GM23338 (cell line): ENCODE data around the gene RNGTT. TPM values are rescaled to one million over a fixed set of nuclear protein-coding genes. Genes with fewer than 3 reads are reported as not detected.

Source experiments
- ATAC-seq: fragments of 200-7000 bp; cut with Tn5 transposase; 3 replicates; pipeline ENCODE4 v1.9.1; 2020
- DNase-seq: peaks from one replicate; pipeline ENCODE4 v3.0.0-alpha.2; 2015; ENCODE audit warnings: low spot score
- H2AFZ ChIP-seq: fragments of 200-600 bp; sonication (generic); 2 replicates; pipeline ENCODE4 v1.8.0; 2016; ENCODE audit warnings: antibody characterized with exemption, mild to moderate bottlenecking, moderate library complexity
- H3F3A ChIP-seq: fragments of 200-600 bp; sonication (generic); replicated peaks from 2 replicates; pipeline ENCODE4 v1.8.0; 2017; ENCODE audit warnings: antibody characterized with exemption, mixed run types, low read depth
- H3K27ac ChIP-seq: fragments of 200-600 bp; sonication (generic); 2 replicates; pipeline ENCODE4 v1.6.1; 2016; ENCODE audit warnings: low read depth
- H3K27me3 ChIP-seq: fragments of 200-600 bp; sonication (generic); 2 replicates; pipeline ENCODE4 v1.8.0; 2016; ENCODE audit warnings: mild to moderate bottlenecking, mixed run types, moderate library complexity; ENCODE audit not compliant: insufficient read depth
- H3K36me3 ChIP-seq: fragments of 200-600 bp; sonication (generic); 2 replicates; pipeline ENCODE4 v1.8.0; 2016; ENCODE audit warnings: mild to moderate bottlenecking; ENCODE audit not compliant: insufficient read depth
- H3K4me1 ChIP-seq: fragments of 200-600 bp; sonication (generic); 2 replicates; pipeline ENCODE4 v1.8.0; 2016; ENCODE audit warnings: mild to moderate bottlenecking, moderate library complexity; ENCODE audit not compliant: insufficient read depth
- H3K4me2 ChIP-seq: fragments of 200-600 bp; sonication (generic); 2 replicates; pipeline ENCODE4 v1.7.1; 2017; ENCODE audit warnings: mixed run types
- H3K4me3 ChIP-seq: fragments of 200-600 bp; sonication (generic); 2 replicates; pipeline ENCODE4 v1.6.1; 2016; ENCODE audit warnings: mixed run types
- H3K79me2 ChIP-seq: fragments of 200-600 bp; sonication (generic); replicated peaks from 2 replicates; pipeline ENCODE4 v1.8.0; 2017; ENCODE audit warnings: mild to moderate bottlenecking; ENCODE audit not compliant: insufficient read depth
- H3K9me2 ChIP-seq: fragments of 200-600 bp; sonication (generic); 2 replicates; pipeline ENCODE4 v1.8.0; 2017; ENCODE audit not compliant: insufficient read depth
- H4K20me1 ChIP-seq: fragments of 200-600 bp; sonication (generic); replicated peaks from 2 replicates; pipeline ENCODE4 v1.8.0; 2017; ENCODE audit warnings: mild to moderate bottlenecking; ENCODE audit not compliant: insufficient read depth
- H3K27ac Mint-ChIP-seq: 2 replicates; pipeline ENCODE4 v1.8.0; 2020; ENCODE audit warnings: inconsistent platforms, mild to moderate bottlenecking, moderate library complexity, mixed read lengths
- H3K27me3 Mint-ChIP-seq: 3 replicates; pipeline ENCODE4 v1.8.0; 2022; ENCODE audit warnings: low read depth, mild to moderate bottlenecking, moderate library complexity, mixed read lengths, inconsistent platforms; ENCODE audit not compliant: insufficient read depth, poor library complexity
- H3K36me3 Mint-ChIP-seq: 3 replicates; pipeline ENCODE4 v1.8.0; 2021; ENCODE audit warnings: low read depth, mild to moderate bottlenecking, inconsistent platforms, moderate library complexity, mixed read lengths
- H3K4me1 Mint-ChIP-seq: 3 replicates; pipeline ENCODE4 v1.8.0; 2020; ENCODE audit warnings: mild to moderate bottlenecking, inconsistent platforms, mixed read lengths
- H3K4me3 Mint-ChIP-seq: 3 replicates; pipeline ENCODE4 v1.8.0; 2021; ENCODE audit warnings: moderate library complexity, mild to moderate bottlenecking, inconsistent platforms, mixed read lengths
- H3K9me3 Mint-ChIP-seq: 3 replicates; pipeline ENCODE4 v1.8.0; 2020; ENCODE audit warnings: moderate library complexity, mild to moderate bottlenecking, inconsistent platforms, mixed read lengths
- CREB1 ChIP-seq: fragments of 250-450 bp; sonication (Bioruptor Pico); IDR thresholded peaks from 2 replicates; pipeline ENCODE4 v1.5.0; 2020; ENCODE audit warnings: low read depth, mild to moderate bottlenecking, moderate library complexity
- EZH2 ChIP-seq: fragments of 200-600 bp; sonication (generic); IDR thresholded peaks from one replicate; pipeline ENCODE4 v1.8.0; 2017; ENCODE audit warnings: antibody characterized with exemption, mild to moderate bottlenecking, low read depth; ENCODE audit not compliant: unreplicated experiment
- JUNB ChIP-seq: IDR thresholded peaks from one replicate; pipeline ENCODE4 v1.6.1; 2016; ENCODE audit warnings: antibody characterized with exemption; ENCODE audit not compliant: unreplicated experiment
- POLR2AphosphoS5 ChIP-seq: IDR thresholded peaks from 2 replicates; pipeline ENCODE4 v1.6.1; 2016; ENCODE audit warnings: antibody characterized with exemption, low read depth
- ZNF331 ChIP-seq: fragments of 250-450 bp; sonication (Bioruptor Pico); IDR thresholded peaks from 2 replicates; pipeline ENCODE4 v1.5.0; 2020; ENCODE audit warnings: low read depth, mild to moderate bottlenecking, moderate library complexity
- polyA plus RNA-seq: library from polyadenylated mRNA; unstranded; fragments of >200 nt; fragmentation: Nextera tagmentation; extraction: Ambion mirVana; gene quantifications from 2 replicates; pipeline ENCODE4 v1.2.1, GENCODE V29; 2016
- total RNA-seq: library from RNA; depleted of rRNA; stranded (reverse); fragments of >200 nt; shearing (Covaris generic); gene quantifications from 2 replicates; pipeline ENCODE4 v1.2.3, GENCODE V29; 2014
- TF ChIP-seq, protein P1 (sequence below): fragments of 250-450 bp; sonication (Bioruptor Pico); IDR thresholded peaks from 2 replicates; pipeline ENCODE4 v1.5.0; 2020; ENCODE audit warnings: mild to moderate bottlenecking, moderate library complexity
- TF ChIP-seq, protein P2 (sequence below): IDR thresholded peaks from one replicate; pipeline ENCODE4 v1.6.1; 2018; ENCODE audit warnings: antibody characterized with exemption; ENCODE audit not compliant: unreplicated experiment

The RNGTT gene
- total and polyA plus RNA-seq, 2 experiments from 2014 or later: 11.2 to 29.2 TPM

DNA sequence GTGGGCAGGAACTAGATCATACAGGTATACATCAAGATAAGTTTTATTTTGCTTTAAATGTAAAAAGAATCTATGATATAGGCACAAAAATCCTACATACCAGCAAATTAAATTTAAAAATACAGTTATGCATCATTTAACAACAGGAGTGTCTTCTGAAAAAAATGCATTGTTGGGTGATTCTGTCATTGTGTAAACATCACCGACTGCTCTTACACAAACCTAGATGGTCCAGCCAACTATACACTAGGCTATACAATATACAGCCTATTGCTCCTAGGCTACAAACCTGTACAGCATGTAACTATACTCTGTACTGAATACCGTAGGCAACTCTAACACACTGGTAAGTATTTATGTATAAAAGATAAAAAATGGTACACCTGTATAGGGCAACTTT is 139.4 kb downstream of the RNGTT start (continued):
- TF ChIP-seq, protein P1, sequence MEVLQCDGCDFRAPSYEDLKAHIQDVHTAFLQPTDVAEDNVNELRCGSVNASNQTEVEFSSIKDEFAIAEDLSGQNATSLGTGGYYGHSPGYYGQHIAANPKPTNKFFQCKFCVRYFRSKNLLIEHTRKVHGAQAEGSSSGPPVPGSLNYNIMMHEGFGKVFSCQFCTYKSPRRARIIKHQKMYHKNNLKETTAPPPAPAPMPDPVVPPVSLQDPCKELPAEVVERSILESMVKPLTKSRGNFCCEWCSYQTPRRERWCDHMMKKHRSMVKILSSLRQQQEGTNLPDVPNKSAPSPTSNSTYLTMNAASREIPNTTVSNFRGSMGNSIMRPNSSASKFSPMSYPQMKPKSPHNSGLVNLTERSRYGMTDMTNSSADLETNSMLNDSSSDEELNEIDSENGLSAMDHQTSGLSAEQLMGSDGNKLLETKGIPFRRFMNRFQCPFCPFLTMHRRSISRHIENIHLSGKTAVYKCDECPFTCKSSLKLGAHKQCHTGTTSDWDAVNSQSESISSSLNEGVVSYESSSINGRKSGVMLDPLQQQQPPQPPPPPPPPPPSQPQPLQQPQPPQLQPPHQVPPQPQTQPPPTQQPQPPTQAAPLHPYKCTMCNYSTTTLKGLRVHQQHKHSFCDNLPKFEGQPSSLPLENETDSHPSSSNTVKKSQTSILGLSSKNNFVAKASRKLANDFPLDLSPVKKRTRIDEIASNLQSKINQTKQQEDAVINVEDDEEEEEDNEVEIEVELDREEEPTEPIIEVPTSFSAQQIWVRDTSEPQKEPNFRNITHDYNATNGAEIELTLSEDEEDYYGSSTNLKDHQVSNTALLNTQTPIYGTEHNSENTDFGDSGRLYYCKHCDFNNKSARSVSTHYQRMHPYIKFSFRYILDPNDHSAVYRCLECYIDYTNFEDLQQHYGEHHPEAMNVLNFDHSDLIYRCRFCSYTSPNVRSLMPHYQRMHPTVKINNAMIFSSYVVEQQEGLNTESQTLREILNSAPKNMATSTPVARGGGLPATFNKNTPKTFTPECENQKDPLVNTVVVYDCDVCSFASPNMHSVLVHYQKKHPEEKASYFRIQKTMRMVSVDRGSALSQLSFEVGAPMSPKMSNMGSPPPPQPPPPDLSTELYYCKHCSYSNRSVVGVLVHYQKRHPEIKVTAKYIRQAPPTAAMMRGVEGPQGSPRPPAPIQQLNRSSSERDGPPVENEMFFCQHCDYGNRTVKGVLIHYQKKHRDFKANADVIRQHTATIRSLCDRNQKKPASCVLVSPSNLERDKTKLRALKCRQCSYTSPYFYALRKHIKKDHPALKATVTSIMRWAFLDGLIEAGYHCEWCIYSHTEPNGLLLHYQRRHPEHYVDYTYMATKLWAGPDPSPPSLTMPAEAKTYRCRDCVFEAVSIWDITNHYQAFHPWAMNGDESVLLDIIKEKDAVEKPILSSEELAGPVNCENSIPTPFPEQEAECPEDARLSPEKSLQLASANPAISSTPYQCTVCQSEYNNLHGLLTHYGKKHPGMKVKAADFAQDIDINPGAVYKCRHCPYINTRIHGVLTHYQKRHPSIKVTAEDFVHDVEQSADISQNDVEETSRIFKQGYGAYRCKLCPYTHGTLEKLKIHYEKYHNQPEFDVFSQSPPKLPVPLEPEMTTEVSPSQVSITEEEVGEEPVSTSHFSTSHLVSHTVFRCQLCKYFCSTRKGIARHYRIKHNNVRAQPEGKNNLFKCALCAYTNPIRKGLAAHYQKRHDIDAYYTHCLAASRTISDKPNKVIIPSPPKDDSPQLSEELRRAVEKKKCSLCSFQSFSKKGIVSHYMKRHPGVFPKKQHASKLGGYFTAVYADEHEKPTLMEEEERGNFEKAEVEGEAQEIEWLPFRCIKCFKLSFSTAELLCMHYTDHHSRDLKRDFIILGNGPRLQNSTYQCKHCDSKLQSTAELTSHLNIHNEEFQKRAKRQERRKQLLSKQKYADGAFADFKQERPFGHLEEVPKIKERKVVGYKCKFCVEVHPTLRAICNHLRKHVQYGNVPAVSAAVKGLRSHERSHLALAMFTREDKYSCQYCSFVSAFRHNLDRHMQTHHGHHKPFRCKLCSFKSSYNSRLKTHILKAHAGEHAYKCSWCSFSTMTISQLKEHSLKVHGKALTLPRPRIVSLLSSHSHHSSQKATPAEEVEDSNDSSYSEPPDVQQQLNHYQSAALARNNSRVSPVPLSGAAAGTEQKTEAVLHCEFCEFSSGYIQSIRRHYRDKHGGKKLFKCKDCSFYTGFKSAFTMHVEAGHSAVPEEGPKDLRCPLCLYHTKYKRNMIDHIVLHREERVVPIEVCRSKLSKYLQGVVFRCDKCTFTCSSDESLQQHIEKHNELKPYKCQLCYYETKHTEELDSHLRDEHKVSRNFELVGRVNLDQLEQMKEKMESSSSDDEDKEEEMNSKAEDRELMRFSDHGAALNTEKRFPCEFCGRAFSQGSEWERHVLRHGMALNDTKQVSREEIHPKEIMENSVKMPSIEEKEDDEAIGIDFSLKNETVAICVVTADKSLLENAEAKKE (CRISPR knock-in tag): no peak
- TF ChIP-seq JUNB (no peak), ZNF331 (CRISPR knock-in tag) (no peak)

DNA sequence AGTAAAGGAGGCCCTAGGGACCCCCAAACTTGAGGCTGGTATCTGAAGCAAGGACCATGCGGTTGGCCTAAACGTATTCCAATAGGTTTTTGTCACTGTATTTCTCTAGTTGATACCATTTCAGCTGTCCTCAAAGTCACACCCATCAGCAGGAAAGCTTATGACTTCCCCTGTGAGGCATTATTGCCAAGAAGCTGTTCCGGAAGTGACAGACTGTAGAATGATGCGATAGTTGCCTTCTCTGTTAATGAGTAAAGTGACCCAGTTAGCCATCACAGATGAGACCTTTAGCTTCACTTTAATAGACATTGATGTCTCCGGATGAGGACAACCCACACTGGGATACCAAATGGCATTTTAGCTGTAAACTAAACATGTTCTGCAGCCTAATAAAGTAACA is 147.9 kb downstream of the RNGTT start:
- H3K27me3 ChIP-seq: no peaks in the 10 kb centered on the region
- DNase-seq: no peak
- H3K79me2 ChIP-seq: 0 out of 2 replicates have a peak, but pooled peaks cover under 1% of the 10 kb centered on the region
- H4K20me1 ChIP-seq: no peaks in the 10 kb centered on the region
- no peak overlapping the region for H3K4me3 Mint-ChIP-seq
- no peaks in the 10 kb centered on the region for H3K4me1 ChIP-seq
- no peak overlapping the region for H3K27ac ChIP-seq
- no peaks in the 10 kb centered on the region; the same call in 2 of the 3 replicates for H3K36me3 Mint-ChIP-seq
- no peak overlapping the region for H3K4me2 ChIP-seq
- no peaks in the 10 kb centered on the region for H3F3A ChIP-seq
- H3K9me2 ChIP-seq: no peaks in the 10 kb centered on the region
- H2AFZ ChIP-seq: no peak overlapping the region
- H3K4me3 ChIP-seq: no peak overlapping the region
- H3K27ac Mint-ChIP-seq: no peak overlapping the region
- no peaks in the 10 kb centered on the region for H3K36me3 ChIP-seq
- peaks cover 3% of the 10 kb centered on the region for H3K27me3 Mint-ChIP-seq
- no peaks in the 10 kb centered on the region for H3K9me3 Mint-ChIP-seq
- ATAC-seq: no peak
- peaks cover 10% of the 10 kb centered on the region; the same call in 2 of the 3 replicates for H3K4me1 Mint-ChIP-seq
- TF ChIP-seq JUNB (no peak), CREB1 (CRISPR knock-in tag) (no peak), POLR2AphosphoS5 (no peak), EZH2 (no peak)
- TF ChIP-seq, protein P2, sequence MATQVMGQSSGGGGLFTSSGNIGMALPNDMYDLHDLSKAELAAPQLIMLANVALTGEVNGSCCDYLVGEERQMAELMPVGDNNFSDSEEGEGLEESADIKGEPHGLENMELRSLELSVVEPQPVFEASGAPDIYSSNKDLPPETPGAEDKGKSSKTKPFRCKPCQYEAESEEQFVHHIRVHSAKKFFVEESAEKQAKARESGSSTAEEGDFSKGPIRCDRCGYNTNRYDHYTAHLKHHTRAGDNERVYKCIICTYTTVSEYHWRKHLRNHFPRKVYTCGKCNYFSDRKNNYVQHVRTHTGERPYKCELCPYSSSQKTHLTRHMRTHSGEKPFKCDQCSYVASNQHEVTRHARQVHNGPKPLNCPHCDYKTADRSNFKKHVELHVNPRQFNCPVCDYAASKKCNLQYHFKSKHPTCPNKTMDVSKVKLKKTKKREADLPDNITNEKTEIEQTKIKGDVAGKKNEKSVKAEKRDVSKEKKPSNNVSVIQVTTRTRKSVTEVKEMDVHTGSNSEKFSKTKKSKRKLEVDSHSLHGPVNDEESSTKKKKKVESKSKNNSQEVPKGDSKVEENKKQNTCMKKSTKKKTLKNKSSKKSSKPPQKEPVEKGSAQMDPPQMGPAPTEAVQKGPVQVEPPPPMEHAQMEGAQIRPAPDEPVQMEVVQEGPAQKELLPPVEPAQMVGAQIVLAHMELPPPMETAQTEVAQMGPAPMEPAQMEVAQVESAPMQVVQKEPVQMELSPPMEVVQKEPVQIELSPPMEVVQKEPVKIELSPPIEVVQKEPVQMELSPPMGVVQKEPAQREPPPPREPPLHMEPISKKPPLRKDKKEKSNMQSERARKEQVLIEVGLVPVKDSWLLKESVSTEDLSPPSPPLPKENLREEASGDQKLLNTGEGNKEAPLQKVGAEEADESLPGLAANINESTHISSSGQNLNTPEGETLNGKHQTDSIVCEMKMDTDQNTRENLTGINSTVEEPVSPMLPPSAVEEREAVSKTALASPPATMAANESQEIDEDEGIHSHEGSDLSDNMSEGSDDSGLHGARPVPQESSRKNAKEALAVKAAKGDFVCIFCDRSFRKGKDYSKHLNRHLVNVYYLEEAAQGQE: no peak
